Astrocyte (in vitro differentiated cells and primary cell): ENCODE measurements around the gene PSMD2. TPM values are rescaled to one million over a fixed set of nuclear protein-coding genes. Genes with fewer than 3 reads are reported as not detected.
A peak's percentile ranks its signal among the peaks of the same experiment; 100 is the strongest.

Source experiments
- DNase-seq: peaks from one replicate; pipeline ENCODE4 v3.0.0-alpha.2; 2010; ENCODE audit warnings: low read depth
- FAIRE-seq: peaks from 2 replicates; lab custom pipeline; 2011; peaks lifted over from hg19 to GRCh38; lab: Jason Lieb, UNC
- H2AFZ ChIP-seq: 2 replicates; pipeline ENCODE4 v1.6.0; 2012; ENCODE audit warnings: low read depth, low read length, inconsistent platforms
- H3K27ac ChIP-seq: 2 replicates; pipeline ENCODE4 v1.5.1; 2011; ENCODE audit warnings: low read depth, low read length, inconsistent platforms
- H3K27me3 ChIP-seq: 2 replicates; pipeline ENCODE4 v1.6.0; 2011; ENCODE audit warnings: low read length, inconsistent platforms; ENCODE audit not compliant: insufficient read depth
- H3K36me3 ChIP-seq: 2 replicates; pipeline ENCODE4 v1.5.1; 2011; ENCODE audit warnings: low read length, inconsistent platforms; ENCODE audit not compliant: insufficient read depth
- H3K4me1 ChIP-seq: 2 replicates; pipeline ENCODE4 v1.5.1; 2011; ENCODE audit warnings: low read length, inconsistent platforms; ENCODE audit not compliant: insufficient read depth
- H3K4me2 ChIP-seq: 2 replicates; pipeline ENCODE4 v1.6.0; 2012; ENCODE audit warnings: low read length, inconsistent platforms
- H3K4me3 ChIP-seq: 2 replicates; pipeline ENCODE4 v1.5.1; 2011; ENCODE audit warnings: low read depth, mild to moderate bottlenecking, low read length, inconsistent platforms; ENCODE audit not compliant: insufficient read depth
- H3K79me2 ChIP-seq: 2 replicates; pipeline ENCODE4 v1.6.0; 2012; ENCODE audit warnings: mild to moderate bottlenecking, low read length, inconsistent platforms; ENCODE audit not compliant: insufficient read depth
- H3K9ac ChIP-seq: 2 replicates; pipeline ENCODE4 v1.6.0; 2012; ENCODE audit warnings: mild to moderate bottlenecking, low read length, inconsistent platforms
- H3K9me3 ChIP-seq: 2 replicates; pipeline ENCODE4 v1.5.1; 2012; ENCODE audit warnings: low read depth, mild to moderate bottlenecking, low read length, inconsistent platforms; ENCODE audit not compliant: insufficient read depth
- H4K20me1 ChIP-seq: 2 replicates; pipeline ENCODE4 v1.6.0; 2012; ENCODE audit warnings: low read length, inconsistent platforms; ENCODE audit not compliant: insufficient read depth
- H3K27ac Mint-ChIP-seq: one replicate; pipeline ENCODE4 v1.8.0; 2021; ENCODE audit warnings: mild to moderate bottlenecking, mixed read lengths; ENCODE audit not compliant: unreplicated experiment
- H3K27me3 Mint-ChIP-seq: one replicate; pipeline ENCODE4 v1.8.0; 2021; ENCODE audit warnings: low read depth, mixed read lengths; ENCODE audit not compliant: unreplicated experiment
- H3K36me3 Mint-ChIP-seq: one replicate; pipeline ENCODE4 v1.8.0; 2021; ENCODE audit warnings: low read depth, mixed read lengths; ENCODE audit not compliant: unreplicated experiment
- H3K4me1 Mint-ChIP-seq: one replicate; pipeline ENCODE4 v1.8.0; 2021; ENCODE audit warnings: low read depth, mixed read lengths; ENCODE audit not compliant: unreplicated experiment
- H3K4me3 Mint-ChIP-seq: one replicate; pipeline ENCODE4 v1.8.0; 2021; ENCODE audit warnings: mild to moderate bottlenecking, moderate library complexity, mixed read lengths; ENCODE audit not compliant: unreplicated experiment
- H3K9me3 Mint-ChIP-seq: one replicate; pipeline ENCODE4 v1.8.0; 2021; ENCODE audit warnings: mild to moderate bottlenecking, mixed read lengths; ENCODE audit not compliant: unreplicated experiment
- EZH2 ChIP-seq: IDR thresholded peaks from 2 replicates; pipeline ENCODE4 v1.6.1; 2012; ENCODE audit warnings: mild to moderate bottlenecking, low read length, inconsistent platforms; ENCODE audit not compliant: insufficient read depth
- total RNA-seq: library from RNA; stranded (reverse); gene quantifications from 2 replicates; pipeline ENCODE4 v1.2.1, GENCODE V29; 2021
- TF ChIP-seq, protein P1 (sequence below): IDR thresholded peaks from 2 replicates; pipeline ENCODE4 v1.5.1; 2011; ENCODE audit warnings: low read depth, mild to moderate bottlenecking, inconsistent platforms, low read length, moderate library complexity; ENCODE audit not compliant: insufficient read depth

Gene PSMD2
- total RNA-seq, 1 donor from 2014 or later = 588 TPM

- Mint-ChIP-seq H3K27ac (peak overlapping the region; percentile 19), H3K9me3 (no peaks in the 10 kb centered on the region), H3K27me3 (no peaks in the 10 kb centered on the region), H3K4me1 (peaks cover 25% of the 10 kb centered on the region), H3K4me3 (peak overlapping the region; percentile 91), H3K36me3 (peaks cover 16% of the 10 kb centered on the region)
- FAIRE-seq (no peak), DNase-seq (no peak)
- Histone ChIP-seq H3K9me3 (no peaks in the 10 kb centered on the region), H3K4me1 (peaks cover 35% of the 10 kb centered on the region), H2AFZ (no peak overlapping the region), H3K27ac (no peak overlapping the region), H3K9ac (peak overlapping the region; percentile 99), H3K36me3 (peaks cover 28% of the 10 kb centered on the region), H3K27me3 (no peaks in the 10 kb centered on the region), H4K20me1 (peaks cover 70% of the 10 kb centered on the region), H3K79me2 (peaks cover 75% of the 10 kb centered on the region), H3K4me2 (peak overlapping the region; percentile 98), H3K4me3 (peak overlapping the region; percentile 97)
- TF ChIP-seq, protein P1, sequence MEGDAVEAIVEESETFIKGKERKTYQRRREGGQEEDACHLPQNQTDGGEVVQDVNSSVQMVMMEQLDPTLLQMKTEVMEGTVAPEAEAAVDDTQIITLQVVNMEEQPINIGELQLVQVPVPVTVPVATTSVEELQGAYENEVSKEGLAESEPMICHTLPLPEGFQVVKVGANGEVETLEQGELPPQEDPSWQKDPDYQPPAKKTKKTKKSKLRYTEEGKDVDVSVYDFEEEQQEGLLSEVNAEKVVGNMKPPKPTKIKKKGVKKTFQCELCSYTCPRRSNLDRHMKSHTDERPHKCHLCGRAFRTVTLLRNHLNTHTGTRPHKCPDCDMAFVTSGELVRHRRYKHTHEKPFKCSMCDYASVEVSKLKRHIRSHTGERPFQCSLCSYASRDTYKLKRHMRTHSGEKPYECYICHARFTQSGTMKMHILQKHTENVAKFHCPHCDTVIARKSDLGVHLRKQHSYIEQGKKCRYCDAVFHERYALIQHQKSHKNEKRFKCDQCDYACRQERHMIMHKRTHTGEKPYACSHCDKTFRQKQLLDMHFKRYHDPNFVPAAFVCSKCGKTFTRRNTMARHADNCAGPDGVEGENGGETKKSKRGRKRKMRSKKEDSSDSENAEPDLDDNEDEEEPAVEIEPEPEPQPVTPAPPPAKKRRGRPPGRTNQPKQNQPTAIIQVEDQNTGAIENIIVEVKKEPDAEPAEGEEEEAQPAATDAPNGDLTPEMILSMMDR = no peak
- no peak for TF ChIP-seq EZH2
Observed at GRCh38 chr3:184317201-184317600, 18.2 kb downstream of the PSMD2 start.

- Mint-ChIP-seq H3K27ac (peak overlapping the region; percentile 86), H3K36me3 (peaks cover 30% of the 10 kb centered on the region), H3K9me3 (no peaks in the 10 kb centered on the region), H3K4me1 (peaks cover 28% of the 10 kb centered on the region), H3K4me3 (no peak overlapping the region), H3K27me3 (no peaks in the 10 kb centered on the region)
- Histone ChIP-seq H3K9ac (peak overlapping the region; percentile 55), H2AFZ (no peak overlapping the region), H3K36me3 (peaks cover 55% of the 10 kb centered on the region), H3K4me1 (peaks cover 35% of the 10 kb centered on the region), H3K4me3 (no peak overlapping the region), H3K27ac (peak overlapping the region; percentile 74), H3K79me2 (peaks cover 99% of the 10 kb centered on the region), H3K27me3 (no peaks in the 10 kb centered on the region), H3K4me2 (peak overlapping the region; percentile 82), H3K9me3 (no peaks in the 10 kb centered on the region), H4K20me1 (peaks cover 99% of the 10 kb centered on the region)
- no peak for FAIRE-seq
- TF ChIP-seq, protein P1 = no peak
- no peak for TF ChIP-seq EZH2
- DNase-seq = peak; percentile 92
Observed at GRCh38 chr3:184320104-184320445, 21.0 kb downstream of the PSMD2 start.

DNA sequence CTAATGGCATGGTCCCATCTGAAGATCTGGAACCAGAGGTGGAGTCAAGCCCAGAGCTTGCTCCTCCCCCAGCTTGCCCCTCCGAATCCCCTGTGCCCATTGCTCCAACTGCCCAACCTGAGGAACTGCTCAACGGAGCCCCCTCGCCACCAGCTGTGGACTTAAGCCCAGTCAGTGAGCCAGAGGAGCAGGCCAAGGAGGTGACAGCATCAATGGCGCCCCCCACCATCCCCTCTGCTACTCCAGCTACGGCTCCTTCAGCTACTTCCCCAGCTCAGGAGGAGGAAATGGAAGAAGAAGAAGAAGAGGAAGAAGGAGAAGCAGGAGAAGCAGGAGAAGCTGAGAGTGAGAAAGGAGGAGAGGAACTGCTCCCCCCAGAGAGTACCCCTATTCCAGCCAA, 22.6 kb downstream of the PSMD2 start:
- Histone ChIP-seq H3K4me1 (peaks cover 30% of the 10 kb centered on the region), H3K4me2 (no peak overlapping the region), H3K27me3 (no peaks in the 10 kb centered on the region), H3K79me2 (peaks cover 99% of the 10 kb centered on the region), H3K9ac (no peak overlapping the region), H2AFZ (no peak overlapping the region), H4K20me1 (peaks cover 99% of the 10 kb centered on the region), H3K27ac (no peak overlapping the region), H3K4me3 (no peak overlapping the region), H3K9me3 (no peaks in the 10 kb centered on the region), H3K36me3 (peaks cover 71% of the 10 kb centered on the region)
- no peak for TF ChIP-seq EZH2
- TF ChIP-seq, protein P1 = no peak
- Mint-ChIP-seq H3K9me3 (no peaks in the 10 kb centered on the region), H3K27ac (peak overlapping the region; percentile 58), H3K36me3 (peaks cover 40% of the 10 kb centered on the region), H3K27me3 (no peaks in the 10 kb centered on the region), H3K4me1 (peaks cover 25% of the 10 kb centered on the region), H3K4me3 (no peak overlapping the region)
- FAIRE-seq (no peak), DNase-seq (no peak)
